Neural cell (in vitro differentiated cells): ENCODE results near the gene HSPB7. TPM values are rescaled to one million over a fixed set of nuclear protein-coding genes. Genes with fewer than 3 reads are reported as not detected.

Source experiments
- H2AFZ ChIP-seq: fragments of 200-600, 300-800 bp; sonication (generic), shearing (Covaris generic); 2 replicates; pipeline ENCODE4 v1.6.0; 2014; ENCODE audit warnings: low read depth, mild to moderate bottlenecking, antibody characterized with exemption, low read length, moderate library complexity
- H3F3A ChIP-seq: fragments of 200-600 bp; shearing (Covaris generic); 2 replicates; pipeline ENCODE4 v1.6.1; 2016; ENCODE audit warnings: mild to moderate bottlenecking, moderate library complexity, mixed read lengths, antibody characterized with exemption, low read length; ENCODE audit not compliant: insufficient read depth, poor library complexity, severe bottlenecking
- H3K27ac ChIP-seq: fragments of 200-600, 300-800 bp; sonication (generic), shearing (Covaris generic); 2 replicates; pipeline ENCODE4 v1.5.1; 2014; ENCODE audit warnings: mild to moderate bottlenecking, low read length, moderate library complexity
- H3K27me3 ChIP-seq: fragments of 300-800, 200-600 bp; sonication (generic), shearing (Covaris generic); 2 replicates; pipeline ENCODE4 v1.6.0; 2014; ENCODE audit warnings: mild to moderate bottlenecking, low read depth, low read length, moderate library complexity; ENCODE audit not compliant: insufficient read depth
- H3K36me3 ChIP-seq: fragments of 300-800, 200-600 bp; sonication (generic), shearing (Covaris generic); 2 replicates; pipeline ENCODE4 v1.5.1; 2014; ENCODE audit warnings: mild to moderate bottlenecking, antibody characterized with exemption, low read length, moderate library complexity; ENCODE audit not compliant: insufficient read depth
- H3K4me2 ChIP-seq: fragments of 300-800, 200-600 bp; sonication (generic), shearing (Covaris generic); 2 replicates; pipeline ENCODE4 v1.6.0; 2014; ENCODE audit warnings: mild to moderate bottlenecking, low read length
- H3K4me3 ChIP-seq: fragments of 300-800, 200-600 bp; sonication (generic), shearing (Covaris generic); 2 replicates; pipeline ENCODE4 v1.5.1; 2014; ENCODE audit warnings: mild to moderate bottlenecking, low read length, moderate library complexity
- H3K79me2 ChIP-seq: fragments of 200-600 bp; shearing (Covaris generic); replicated peaks from 2 replicates; pipeline ENCODE4 v1.6.0; 2014; ENCODE audit warnings: mild to moderate bottlenecking, low read length, moderate library complexity; ENCODE audit not compliant: insufficient read depth
- H3K9ac ChIP-seq: fragments of 300-800, 200-600 bp; sonication (generic), shearing (Covaris generic); 2 replicates; pipeline ENCODE4 v1.6.1; 2016; ENCODE audit warnings: mild to moderate bottlenecking, low read length, mixed read lengths
- H3K9me2 ChIP-seq: fragments of 200-600 bp; shearing (Covaris generic); 2 replicates; pipeline ENCODE4 v1.6.1; 2016; ENCODE audit warnings: mild to moderate bottlenecking, low read length, mixed read lengths; ENCODE audit not compliant: insufficient read depth
- H3K9me3 ChIP-seq: fragments of 200-600, 300-800 bp; sonication (generic), shearing (Covaris generic); 2 replicates; pipeline ENCODE4 v1.6.1; 2016; ENCODE audit warnings: mild to moderate bottlenecking, mixed run types, low read length, moderate library complexity, mixed read lengths
- H4K20me1 ChIP-seq: fragments of 200-600 bp; shearing (Covaris generic); 2 replicates; pipeline ENCODE4 v1.6.1; 2016; ENCODE audit warnings: mild to moderate bottlenecking, mixed run types; ENCODE audit not compliant: insufficient read depth
- CTCF ChIP-seq: fragments of 450-650 bp; IDR thresholded peaks from 2 replicates; pipeline ENCODE4 v1.5.1; 2014; ENCODE audit warnings: antibody characterized with exemption, mild to moderate bottlenecking, moderate library complexity; ENCODE audit not compliant: poor library complexity, severe bottlenecking
- EP300 ChIP-seq: fragments of 450-650 bp; conservative IDR thresholded peaks from 2 replicates; pipeline ENCODE4 v1.6.1; 2014; ENCODE audit warnings: antibody characterized with exemption, mild to moderate bottlenecking, moderate library complexity; ENCODE audit not compliant: poor library complexity, severe bottlenecking
- EZH2 ChIP-seq: fragments of 200-600, 300-800 bp; shearing (Covaris generic), sonication (generic); IDR thresholded peaks from 2 replicates; pipeline ENCODE4 v1.6.1; 2014; ENCODE audit warnings: antibody characterized with exemption, low read length, borderline replicate concordance, mild to moderate bottlenecking; ENCODE audit not compliant: insufficient read depth, poor library complexity, severe bottlenecking
- MXI1 ChIP-seq: fragments of 450-650 bp; conservative IDR thresholded peaks from 2 replicates; pipeline ENCODE4 v1.6.1; 2014; ENCODE audit warnings: antibody characterized with exemption, mild to moderate bottlenecking; ENCODE audit not compliant: poor library complexity, severe bottlenecking
- POLR2AphosphoS5 ChIP-seq: IDR thresholded peaks from 2 replicates; pipeline ENCODE4 v1.6.1; 2012
- RAD21 ChIP-seq: fragments of 450-650 bp; conservative IDR thresholded peaks from 2 replicates; pipeline ENCODE4 v1.6.1; 2014; ENCODE audit warnings: antibody characterized with exemption, mild to moderate bottlenecking, moderate library complexity
- SMC3 ChIP-seq: fragments of 450-650 bp; conservative IDR thresholded peaks from 2 replicates; pipeline ENCODE4 v1.6.1; 2014; ENCODE audit warnings: antibody characterized with exemption, mild to moderate bottlenecking, moderate library complexity; ENCODE audit not compliant: poor library complexity
- TAF1 ChIP-seq: IDR thresholded peaks from 2 replicates; pipeline ENCODE4 v1.6.1; 2012; ENCODE audit warnings: low read depth
- polyA plus RNA-seq: library from polyadenylated mRNA; depleted of rRNA; stranded (reverse); fragments of >200 nt; gene quantifications from 2 replicates; pipeline ENCODE4 v1.2.3, GENCODE V29; 2014
- TF ChIP-seq, protein P1 (sequence below): IDR thresholded peaks from 2 replicates; pipeline ENCODE4 v1.6.1; 2012; ENCODE audit warnings: borderline replicate concordance

The HSPB7 gene
- polyA plus RNA-seq, 1 donor from 2014 or later = not detected

GRCh38 chr1:15988856-15989736, 28.7 kb downstream of the HSPB7 start:
- H3K27ac ChIP-seq = no peak overlapping the region
- no peak overlapping the region for H3K4me2 ChIP-seq

DNA sequence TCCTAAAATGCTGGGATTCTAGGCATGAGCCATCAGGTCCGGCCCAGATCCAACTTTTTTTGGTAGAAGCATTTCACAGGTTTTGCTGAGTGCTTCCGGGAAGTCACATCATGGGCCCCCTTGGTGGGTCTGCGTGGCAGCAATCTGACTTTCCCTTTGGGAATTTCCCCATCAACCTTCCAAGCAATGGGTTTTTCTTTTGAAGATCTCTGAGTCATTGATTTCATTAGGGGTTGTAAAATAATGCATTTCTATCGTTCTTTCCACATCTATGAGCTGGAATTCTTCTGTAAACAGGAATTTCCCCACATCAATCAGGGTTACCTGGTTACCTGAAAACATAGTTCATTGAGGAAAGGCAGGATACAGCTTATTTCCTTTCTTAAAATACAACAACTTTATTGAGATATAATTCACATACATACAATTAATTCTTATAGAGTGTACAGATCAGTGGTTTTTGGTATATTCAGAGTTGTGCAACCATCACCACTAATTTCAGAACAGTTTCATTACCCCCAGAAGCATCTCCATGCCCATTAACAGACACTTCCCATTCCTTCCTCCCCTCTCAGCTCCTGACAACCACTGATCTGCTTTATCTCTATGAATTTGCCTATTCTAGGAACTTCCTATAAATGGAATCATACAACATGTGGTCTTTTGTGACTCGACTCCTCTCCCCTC, 32.1 kb downstream of the HSPB7 start:
- Histone ChIP-seq H3F3A (no peaks in the 10 kb centered on the region), H3K9me3 (no peaks in the 10 kb centered on the region), H3K9ac (no peak overlapping the region), H4K20me1 (no peaks in the 10 kb centered on the region), H3K27me3 (no peaks in the 10 kb centered on the region), H3K36me3 (no peaks in the 10 kb centered on the region), H2AFZ (no peak overlapping the region), H3K27ac (no peak overlapping the region), H3K79me2 (no peaks in the 10 kb centered on the region), H3K4me3 (no peak overlapping the region), H3K4me2 (no peak overlapping the region), H3K9me2 (no peaks in the 10 kb centered on the region)
- TF ChIP-seq, protein P1, sequence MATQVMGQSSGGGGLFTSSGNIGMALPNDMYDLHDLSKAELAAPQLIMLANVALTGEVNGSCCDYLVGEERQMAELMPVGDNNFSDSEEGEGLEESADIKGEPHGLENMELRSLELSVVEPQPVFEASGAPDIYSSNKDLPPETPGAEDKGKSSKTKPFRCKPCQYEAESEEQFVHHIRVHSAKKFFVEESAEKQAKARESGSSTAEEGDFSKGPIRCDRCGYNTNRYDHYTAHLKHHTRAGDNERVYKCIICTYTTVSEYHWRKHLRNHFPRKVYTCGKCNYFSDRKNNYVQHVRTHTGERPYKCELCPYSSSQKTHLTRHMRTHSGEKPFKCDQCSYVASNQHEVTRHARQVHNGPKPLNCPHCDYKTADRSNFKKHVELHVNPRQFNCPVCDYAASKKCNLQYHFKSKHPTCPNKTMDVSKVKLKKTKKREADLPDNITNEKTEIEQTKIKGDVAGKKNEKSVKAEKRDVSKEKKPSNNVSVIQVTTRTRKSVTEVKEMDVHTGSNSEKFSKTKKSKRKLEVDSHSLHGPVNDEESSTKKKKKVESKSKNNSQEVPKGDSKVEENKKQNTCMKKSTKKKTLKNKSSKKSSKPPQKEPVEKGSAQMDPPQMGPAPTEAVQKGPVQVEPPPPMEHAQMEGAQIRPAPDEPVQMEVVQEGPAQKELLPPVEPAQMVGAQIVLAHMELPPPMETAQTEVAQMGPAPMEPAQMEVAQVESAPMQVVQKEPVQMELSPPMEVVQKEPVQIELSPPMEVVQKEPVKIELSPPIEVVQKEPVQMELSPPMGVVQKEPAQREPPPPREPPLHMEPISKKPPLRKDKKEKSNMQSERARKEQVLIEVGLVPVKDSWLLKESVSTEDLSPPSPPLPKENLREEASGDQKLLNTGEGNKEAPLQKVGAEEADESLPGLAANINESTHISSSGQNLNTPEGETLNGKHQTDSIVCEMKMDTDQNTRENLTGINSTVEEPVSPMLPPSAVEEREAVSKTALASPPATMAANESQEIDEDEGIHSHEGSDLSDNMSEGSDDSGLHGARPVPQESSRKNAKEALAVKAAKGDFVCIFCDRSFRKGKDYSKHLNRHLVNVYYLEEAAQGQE = no peak
- TF ChIP-seq SMC3 (no peak), POLR2AphosphoS5 (no peak), EZH2 (no peak), TAF1 (no peak), CTCF (no peak)

More at GRCh38 chr1:15988856-15989736, 28.7 kb downstream of the HSPB7 start:
- TF ChIP-seq CTCF (no peak), SMC3 (no peak), RAD21 (no peak), TAF1 (no peak), EP300 (no peak), MXI1 (no peak), POLR2AphosphoS5 (no peak), EZH2 (no peak)
- TF ChIP-seq, protein P1 = no peak
- H3K9me3 ChIP-seq = no peaks in the 10 kb centered on the region
- no peak overlapping the region for H2AFZ ChIP-seq
- no peaks in the 10 kb centered on the region for H3K9me2 ChIP-seq
- no peak overlapping the region for H3K9ac ChIP-seq
- H3K79me2 ChIP-seq = no peaks in the 10 kb centered on the region
- no peaks in the 10 kb centered on the region for H3F3A ChIP-seq
- H3K27me3 ChIP-seq = no peaks in the 10 kb centered on the region
- no peak overlapping the region for H3K4me3 ChIP-seq
- H3K36me3 ChIP-seq = no peaks in the 10 kb centered on the region
- H4K20me1 ChIP-seq = no peaks in the 10 kb centered on the region
